Type B pancreatic cell (in vitro differentiated cells): ENCODE data around the gene MCC. TPM values are rescaled to one million over a fixed set of nuclear protein-coding genes. Genes with fewer than 3 reads are reported as not detected.

ENCODE experiments used
- DNase-seq: peaks from one replicate; pipeline ENCODE4 v3.0.0; 2021; ENCODE audit warnings: mixed read lengths; ENCODE audit not compliant: unreplicated experiment; ENCODE audit errors: extremely low spot score
- H3K27ac Mint-ChIP-seq: 2 replicates; pipeline ENCODE4 v1.8.0; 2021; ENCODE audit warnings: mild to moderate bottlenecking, mixed read lengths
- H3K27me3 Mint-ChIP-seq: 2 replicates; pipeline ENCODE4 v1.8.0; 2021; ENCODE audit warnings: mixed read lengths
- H3K36me3 Mint-ChIP-seq: 2 replicates; pipeline ENCODE4 v1.8.0; 2021; ENCODE audit warnings: mixed read lengths
- H3K4me1 Mint-ChIP-seq: one replicate; pipeline ENCODE4 v1.8.0; 2021; ENCODE audit warnings: mixed read lengths; ENCODE audit not compliant: unreplicated experiment
- H3K4me3 Mint-ChIP-seq: 2 replicates; pipeline ENCODE4 v1.8.0; 2021; ENCODE audit warnings: mild to moderate bottlenecking, mixed read lengths
- H3K9me3 Mint-ChIP-seq: 2 replicates; pipeline ENCODE4 v1.8.0; 2021; ENCODE audit warnings: mixed read lengths
- CTCF ChIP-seq: fragments of 200-600 bp; sonication (generic); conservative IDR thresholded peaks from 2 replicates; pipeline ENCODE4 v1.5.0; 2021; ENCODE audit warnings: antibody characterized with exemption, mild to moderate bottlenecking
- total RNA-seq: library from RNA; stranded (reverse); gene quantifications from 2 replicates; pipeline ENCODE4 v1.2.1, GENCODE V29; 2021; ENCODE audit warnings: low replicate concordance

The MCC gene
- total RNA-seq, 1 donor from 2014 or later = 24.0 TPM

DNA sequence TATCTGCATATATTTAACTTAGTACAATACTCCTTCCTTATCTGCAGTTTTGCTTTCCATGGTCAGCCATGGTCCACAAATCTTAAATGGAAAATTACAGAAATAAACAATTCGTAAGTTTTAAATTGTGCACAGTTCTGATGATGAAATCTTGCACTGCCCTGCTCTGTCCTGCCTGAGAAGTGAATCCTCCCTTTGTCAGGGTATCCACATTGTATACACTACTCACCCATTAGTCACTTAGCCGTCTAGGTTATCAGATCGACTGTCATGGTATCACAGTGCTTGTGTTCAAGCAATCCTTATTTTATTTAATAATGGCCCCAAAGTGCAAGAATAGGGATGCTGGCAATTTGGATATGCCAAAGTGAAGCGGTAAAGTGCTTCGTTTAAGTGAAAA, 16.9 kb upstream of the MCC start:
- H3K9me3 Mint-ChIP-seq = no peaks in the 10 kb centered on the region
- TF ChIP-seq CTCF = no peak
- H3K27me3 Mint-ChIP-seq = peaks cover 16% of the 10 kb centered on the region
- no peak overlapping the region for H3K4me3 Mint-ChIP-seq
- H3K4me1 Mint-ChIP-seq = no peaks in the 10 kb centered on the region
- no peaks in the 10 kb centered on the region for H3K36me3 Mint-ChIP-seq
- no peak overlapping the region for H3K27ac Mint-ChIP-seq
- DNase-seq = no peak

- no peaks in the 10 kb centered on the region for H3K9me3 Mint-ChIP-seq
- peaks cover 19% of the 10 kb centered on the region for H3K27me3 Mint-ChIP-seq
- H3K27ac Mint-ChIP-seq = no peak overlapping the region
- H3K4me1 Mint-ChIP-seq = no peaks in the 10 kb centered on the region
- no peak overlapping the region for H3K4me3 Mint-ChIP-seq
- no peaks in the 10 kb centered on the region for H3K36me3 Mint-ChIP-seq
- no peak for TF ChIP-seq CTCF
- DNase-seq = no peak
These were observed 14.9 kb upstream of the MCC start for GRCh38 chr5:113503146-113503545.

DNA sequence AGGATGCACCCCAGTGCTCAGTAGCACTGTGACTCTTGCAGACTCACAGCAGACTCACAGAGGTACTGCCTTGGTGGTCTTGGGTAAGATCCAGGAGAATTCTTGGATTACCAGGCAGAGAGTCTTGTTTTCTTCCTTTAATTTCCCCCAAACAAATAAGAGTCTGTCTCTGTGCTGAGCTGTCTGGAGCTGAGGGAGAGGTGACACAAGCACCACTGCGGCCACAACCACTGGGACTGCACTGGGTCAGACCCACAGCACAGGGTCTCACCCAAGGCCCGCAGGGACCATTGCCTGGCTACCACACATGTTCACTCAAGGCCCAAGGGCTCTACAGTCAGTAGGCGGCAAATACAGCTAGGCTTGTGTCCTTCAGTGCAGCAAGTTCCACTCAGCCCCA, 13.8 kb upstream of the MCC start:
- DNase-seq = no peak
- no peak for TF ChIP-seq CTCF
- Mint-ChIP-seq H3K9me3 (no peaks in the 10 kb centered on the region), H3K4me3 (no peak overlapping the region), H3K36me3 (no peaks in the 10 kb centered on the region), H3K27me3 (peaks cover 26% of the 10 kb centered on the region), H3K27ac (no peak overlapping the region), H3K4me1 (no peaks in the 10 kb centered on the region)

- no peak overlapping the region for H3K4me3 Mint-ChIP-seq
- DNase-seq = no peak
- no peak for TF ChIP-seq CTCF
- H3K4me1 Mint-ChIP-seq = no peaks in the 10 kb centered on the region
- H3K9me3 Mint-ChIP-seq = peaks cover 6% of the 10 kb centered on the region
- H3K27me3 Mint-ChIP-seq = peaks cover 25% of the 10 kb centered on the region
- no peak overlapping the region for H3K27ac Mint-ChIP-seq
- H3K36me3 Mint-ChIP-seq = peaks cover 4% of the 10 kb centered on the region
These were observed 7.2 kb upstream of the MCC start for GRCh38 chr5:113495422-113495841.

DNA sequence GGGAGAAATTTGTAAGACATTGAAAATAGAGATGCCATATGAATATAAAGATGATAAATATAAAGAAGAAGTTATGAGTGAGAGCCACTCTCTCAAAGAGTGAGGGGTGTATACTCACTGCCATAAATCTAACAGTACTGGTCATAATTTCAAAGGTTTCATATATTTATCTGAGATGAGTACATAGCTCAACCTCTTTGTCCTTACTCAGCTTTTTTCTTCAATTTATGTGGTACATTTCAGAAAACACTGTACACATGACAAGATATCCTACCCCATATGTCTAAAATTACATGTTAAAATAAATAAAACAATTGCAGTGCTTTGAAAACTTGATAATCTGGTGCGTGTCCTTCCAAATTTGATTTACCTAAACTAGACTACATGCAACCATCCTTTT, 5.2 kb upstream of the MCC start:
- H3K4me3 Mint-ChIP-seq = no peak overlapping the region
- peaks cover 31% of the 10 kb centered on the region for H3K27me3 Mint-ChIP-seq
- TF ChIP-seq CTCF = no peak
- peaks cover 4% of the 10 kb centered on the region for H3K36me3 Mint-ChIP-seq
- no peak for DNase-seq
- H3K9me3 Mint-ChIP-seq = peaks cover 10% of the 10 kb centered on the region
- no peak overlapping the region for H3K27ac Mint-ChIP-seq
- no peaks in the 10 kb centered on the region for H3K4me1 Mint-ChIP-seq

- Mint-ChIP-seq H3K4me3 (no peak overlapping the region), H3K4me1 (no peaks in the 10 kb centered on the region), H3K27me3 (peaks cover 37% of the 10 kb centered on the region), H3K27ac (no peak overlapping the region), H3K9me3 (peaks cover 10% of the 10 kb centered on the region), H3K36me3 (peaks cover 4% of the 10 kb centered on the region)
- DNase-seq = no peak
- TF ChIP-seq CTCF = no peak
These were observed 2.8 kb upstream of the MCC start for GRCh38 chr5:113491022-113491421.
